NCI-H2029 (cell line): ENCODE results near the gene TRIM62.
"Not testable (repeated sequence)": the region's sequence is repeated elsewhere in the genome, so short reads cannot be mapped to it uniquely, and the experiment has no call there.

Experiments used
- DNase-seq: peaks from one replicate; lab custom pipeline; 2025; lab: John Stamatoyannopoulos, UW

Gene TRIM62

GRCh38 chr1:33158366-33158765 is 23.5 kb downstream of the TRIM62 start:
- DNase-seq = no peak

DNA sequence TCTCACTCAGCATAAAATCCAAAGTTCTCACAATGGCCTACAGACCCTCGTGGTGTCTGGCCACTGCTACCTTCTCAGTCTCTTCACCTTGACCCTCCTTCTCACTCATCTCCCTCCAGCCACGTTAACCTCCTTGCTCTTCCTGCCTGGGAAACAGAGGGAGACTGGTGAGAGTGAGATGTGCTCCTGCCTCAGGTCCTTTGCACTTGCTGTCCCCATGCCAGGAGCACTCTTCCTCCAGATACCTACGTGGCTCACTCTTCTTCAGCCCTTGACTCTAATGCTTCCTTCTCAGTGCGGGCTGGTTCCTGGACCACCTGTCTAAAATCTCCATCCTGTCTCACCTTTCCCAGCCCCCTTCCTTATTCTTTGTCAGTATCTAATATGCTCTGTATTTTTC is 24.7 kb downstream of the TRIM62 start:
- no peak for DNase-seq

- no peak for DNase-seq
These were observed 25.8 kb downstream of the TRIM62 start for GRCh38 chr1:33155877-33156538.

DNA sequence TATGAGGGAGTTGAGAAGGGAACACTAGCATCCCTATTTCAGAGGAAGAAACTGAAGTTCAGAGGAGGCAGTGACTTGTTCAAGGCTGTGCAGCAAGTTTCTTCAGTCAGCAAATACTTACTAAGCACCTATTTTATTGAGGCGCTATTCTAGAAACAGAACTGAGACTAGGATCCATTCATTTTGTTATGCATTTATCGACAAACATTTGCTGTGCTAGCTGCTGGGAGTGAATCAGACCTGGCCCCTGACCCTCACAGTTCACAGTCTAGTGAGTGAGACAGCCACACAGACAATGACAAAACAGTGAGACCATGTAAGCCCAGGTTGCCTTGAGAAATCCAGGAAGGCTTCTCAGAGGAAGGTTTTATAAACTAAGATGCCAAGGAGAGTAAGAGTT is 28.2 kb downstream of the TRIM62 start:
- DNase-seq = no peak

DNA sequence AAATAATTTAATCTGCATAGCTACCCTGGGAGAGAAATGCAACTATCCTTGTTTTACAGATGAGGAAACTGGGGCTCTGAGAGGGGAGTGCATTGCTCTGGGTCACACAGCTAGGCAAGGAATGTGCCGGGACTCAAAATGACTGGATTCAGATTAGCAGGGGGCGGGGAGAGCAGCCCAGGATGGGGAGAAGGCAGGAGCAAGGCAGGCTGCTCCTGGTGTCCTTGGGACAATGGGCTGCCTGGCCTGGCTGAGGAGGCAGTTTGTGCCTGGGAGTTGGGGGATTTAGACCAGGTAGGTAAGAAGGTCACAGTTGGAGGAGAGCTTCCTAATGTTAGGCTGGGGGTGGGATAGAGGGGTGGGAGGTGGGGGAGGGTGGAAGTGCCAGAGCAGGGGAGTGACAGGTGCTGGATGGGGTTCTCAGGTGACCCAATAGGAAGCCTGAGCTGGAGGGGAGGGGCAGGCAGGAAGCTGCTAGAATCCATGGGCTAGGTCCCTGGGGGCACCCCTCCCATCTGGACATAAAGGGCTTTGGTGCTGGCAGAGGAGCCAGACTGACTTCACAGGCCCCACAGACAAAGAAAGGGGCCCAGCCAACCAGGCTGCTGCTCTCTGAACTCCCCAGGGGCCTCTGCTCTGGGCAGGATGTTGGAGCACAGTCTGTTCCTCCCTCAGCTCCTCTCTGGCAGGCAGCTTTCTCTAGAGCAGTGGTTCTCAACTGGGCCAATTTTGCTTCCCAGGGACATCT is 29.0 kb downstream of the TRIM62 start:
- no peak for DNase-seq

DNA sequence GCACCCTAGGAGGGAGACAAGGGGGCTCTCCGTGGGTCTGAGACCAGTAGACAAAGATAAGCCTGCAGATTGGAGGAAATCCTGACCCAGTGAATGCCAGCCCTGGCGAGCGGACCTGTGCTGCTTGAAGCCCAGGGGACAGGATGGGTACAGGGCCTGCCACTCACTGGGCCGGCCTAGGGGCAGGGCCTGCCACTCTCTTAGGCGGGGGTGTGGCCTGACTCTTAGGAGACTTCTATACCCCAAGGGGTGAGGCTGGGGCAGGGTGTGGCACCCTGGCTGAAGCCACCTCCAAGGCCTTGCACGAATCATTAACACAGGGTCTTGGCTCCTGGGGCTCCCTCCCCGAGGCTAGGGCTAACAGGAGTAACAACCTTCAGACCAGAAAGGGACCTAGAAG is 30.7 kb downstream of the TRIM62 start:
- no peak for DNase-seq

- DNase-seq = no peak
These were observed 31.3 kb downstream of the TRIM62 start for GRCh38 chr1:33150522-33150921.

- DNase-seq = no peak
These were observed 32.2 kb downstream of the TRIM62 start for GRCh38 chr1:33149453-33150190.

DNA sequence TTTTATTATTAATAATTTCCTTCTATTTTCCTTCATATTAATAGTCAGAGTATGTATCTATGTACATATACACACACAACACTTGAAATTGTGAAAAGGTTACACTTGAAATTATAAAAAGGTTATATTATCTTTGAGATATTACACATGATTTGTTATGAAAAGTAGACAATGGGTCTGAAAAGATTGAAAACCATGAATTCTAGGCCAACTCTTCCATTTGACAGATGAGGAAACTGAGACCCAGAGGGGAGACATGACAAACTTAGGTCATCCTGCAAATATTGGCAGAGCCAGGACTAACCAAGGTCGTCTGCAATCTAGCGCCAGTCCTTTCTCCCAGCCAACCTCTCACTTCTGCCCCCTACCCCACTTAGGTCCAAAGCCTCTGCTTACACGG is 33.2 kb downstream of the TRIM62 start:
- no peak for DNase-seq

DNA sequence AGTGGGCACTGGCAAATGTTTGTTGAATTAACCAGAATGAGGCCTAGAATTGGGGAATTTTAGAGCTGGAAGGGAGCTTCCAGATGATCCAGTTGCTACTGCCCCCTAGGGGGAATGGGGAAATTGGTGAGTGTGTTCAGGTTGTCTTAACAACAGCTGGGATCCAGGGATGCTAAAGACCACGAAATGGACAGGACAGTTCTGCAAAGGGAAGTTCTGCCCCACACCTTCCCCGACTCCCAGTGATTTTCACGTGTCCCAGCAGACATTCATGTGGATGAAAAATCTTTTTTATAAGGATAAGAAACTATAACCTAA is 33.9 kb downstream of the TRIM62 start:
- no peak for DNase-seq

DNA sequence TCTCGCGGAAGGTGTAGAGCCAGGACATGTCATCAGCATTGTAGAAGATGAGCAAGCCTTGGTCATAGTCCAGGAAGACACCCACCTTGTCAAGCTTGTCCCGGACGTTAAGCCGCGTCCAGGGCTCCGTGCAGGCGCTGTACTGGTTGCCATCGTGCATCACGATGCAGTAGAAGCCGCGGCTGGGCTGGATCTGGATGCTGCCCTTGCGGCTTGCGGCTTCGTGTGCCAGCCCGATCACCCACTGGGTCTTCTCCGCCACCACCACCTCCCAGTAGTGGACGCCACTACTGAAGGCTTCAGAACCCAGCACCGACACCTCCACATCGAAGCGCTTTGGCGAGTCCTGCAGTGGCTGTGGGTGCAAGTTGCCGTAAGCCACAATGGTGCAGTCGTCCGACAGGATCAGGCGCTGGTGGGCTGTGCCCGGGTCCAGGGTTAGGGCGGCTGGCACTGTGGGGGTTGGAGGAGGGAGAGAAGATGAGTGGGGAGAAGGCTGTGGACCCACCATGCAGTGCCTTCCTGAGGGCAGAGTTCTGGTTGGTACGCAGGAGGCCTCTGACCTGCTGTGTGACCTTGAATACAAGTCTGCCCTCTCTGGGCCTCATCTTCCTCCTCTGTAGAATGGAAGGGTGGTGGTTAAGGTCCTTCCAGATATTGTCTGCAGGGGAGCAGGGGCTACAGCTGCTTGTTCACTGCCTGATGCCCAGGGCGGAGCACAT is 34.4 kb downstream of the TRIM62 start:
- DNase-seq = no peak

DNA sequence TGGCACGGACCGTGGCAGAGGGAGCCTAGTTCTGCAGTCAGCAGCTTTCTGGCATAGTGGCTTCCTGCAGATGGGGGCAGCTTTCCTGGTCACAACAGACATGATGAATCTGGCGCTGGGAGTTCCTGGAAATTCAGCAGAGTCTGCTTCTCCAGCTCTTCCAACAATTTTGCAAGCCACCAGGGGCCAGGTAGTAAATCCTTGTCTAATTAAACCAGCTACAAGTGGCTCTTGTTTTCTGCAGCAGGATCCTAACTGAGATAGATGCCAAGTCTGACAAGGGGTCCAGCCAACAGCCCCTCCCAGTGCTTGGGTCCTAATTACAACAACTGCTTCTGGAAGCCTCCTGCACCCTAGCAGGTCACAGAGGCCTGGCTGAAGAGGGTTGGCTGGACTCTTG is 35.8 kb downstream of the TRIM62 start:
- DNase-seq = no peak

GRCh38 chr1:33143698-33144097 is 38.1 kb downstream of the TRIM62 start:
- DNase-seq = no peak

- DNase-seq = no peak
These were observed 38.7 kb downstream of the TRIM62 start for GRCh38 chr1:33143176-33143575.

DNA sequence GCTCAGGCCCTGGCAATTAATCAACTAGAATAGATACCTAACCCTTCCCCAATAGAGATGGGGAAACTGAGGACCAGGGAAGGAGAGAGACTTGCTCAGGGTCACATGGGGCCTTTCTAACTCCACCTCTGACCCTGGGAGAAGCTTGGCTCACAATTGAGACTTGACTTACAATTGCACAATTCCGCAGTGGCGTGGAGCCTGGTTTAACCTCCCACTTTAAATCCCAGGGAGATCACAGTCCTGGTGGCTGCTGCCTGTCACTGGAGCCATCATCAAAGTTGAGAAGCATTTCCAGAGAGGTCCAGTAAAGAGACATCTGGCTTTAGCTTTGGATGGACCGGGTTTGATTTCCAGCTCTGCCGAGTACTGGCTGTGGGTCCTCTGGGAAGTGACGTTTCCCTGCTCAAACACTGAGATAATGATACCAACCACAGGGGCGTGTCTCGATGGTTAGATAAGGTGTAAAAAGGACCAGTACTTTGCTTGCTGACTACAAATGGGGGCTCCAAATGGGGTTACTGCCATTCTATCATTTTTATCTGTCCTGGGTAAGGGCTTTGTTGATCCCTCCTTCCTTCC is 39.3 kb downstream of the TRIM62 start:
- DNase-seq = no peak

GRCh38 chr1:33141781-33142180 is 40.1 kb downstream of the TRIM62 start:
- no peak for DNase-seq

- no peak for DNase-seq
These were observed 40.6 kb downstream of the TRIM62 start for GRCh38 chr1:33141216-33141615.

- DNase-seq = no peak
These were observed 41.4 kb downstream of the TRIM62 start for GRCh38 chr1:33140153-33141149.

GRCh38 chr1:33137800-33138199 is 44.0 kb downstream of the TRIM62 start:
- DNase-seq = no peak

- not testable (repeated sequence) for DNase-seq
These were observed 45.8 kb downstream of the TRIM62 start for GRCh38 chr1:33136041-33136440.
